Osteoblast (primary cell): Measurements from ENCODE around the gene PCDHA7. TPM values are rescaled to one million over a fixed set of nuclear protein-coding genes. Genes with fewer than 3 reads are reported as not detected.
A peak's percentile ranks its signal among the peaks of the same experiment; 100 is the strongest.

Experiments used
- DNase-seq: peaks from one replicate; pipeline ENCODE4 v3.0.0; 2011; ENCODE audit warnings: low spot score, mixed read lengths; ENCODE audit not compliant: insufficient read length; ENCODE audit errors: missing footprints
- H2AFZ ChIP-seq: 2 replicates; pipeline ENCODE4 v1.6.0; 2011; ENCODE audit warnings: mild to moderate bottlenecking, low read length
- H3K27ac ChIP-seq: 2 replicates; pipeline ENCODE4 v1.5.1; 2011; ENCODE audit warnings: mild to moderate bottlenecking, low read depth, low read length, moderate library complexity
- H3K27me3 ChIP-seq: 2 replicates; pipeline ENCODE4 v1.6.0; 2012; ENCODE audit warnings: mild to moderate bottlenecking, control low read depth, inconsistent platforms, low read length, moderate library complexity; ENCODE audit not compliant: insufficient read depth
- H3K36me3 ChIP-seq: 2 replicates; pipeline ENCODE4 v1.5.1; 2011; ENCODE audit warnings: mild to moderate bottlenecking, low read length, control low read depth, moderate library complexity; ENCODE audit not compliant: insufficient read depth
- H3K4me1 ChIP-seq: 2 replicates; pipeline ENCODE4 v1.5.1; 2011; ENCODE audit warnings: mild to moderate bottlenecking, low read length, control low read depth, moderate library complexity; ENCODE audit not compliant: insufficient read depth
- H3K4me2 ChIP-seq: 2 replicates; pipeline ENCODE4 v1.6.0; 2011; ENCODE audit warnings: mild to moderate bottlenecking, low read length; ENCODE audit not compliant: insufficient read depth
- H3K4me3 ChIP-seq: fragments of 200-600 bp; sonication (generic); 3 replicates; pipeline ENCODE4 v1.5.1; 2012; ENCODE audit warnings: mild to moderate bottlenecking, low read length, inconsistent platforms; ENCODE audit not compliant: insufficient read depth
- H3K79me2 ChIP-seq: 2 replicates; pipeline ENCODE4 v1.6.0; 2012; ENCODE audit warnings: mild to moderate bottlenecking, low read length, control low read depth, inconsistent platforms; ENCODE audit not compliant: insufficient read depth
- H3K9me3 ChIP-seq: 2 replicates; pipeline ENCODE4 v1.5.1; 2011; ENCODE audit warnings: low read depth, low read length, control low read depth
- H4K20me1 ChIP-seq: 2 replicates; pipeline ENCODE4 v1.6.0; 2012; ENCODE audit warnings: mild to moderate bottlenecking, low read length, control low read depth; ENCODE audit not compliant: insufficient read depth
- CTCF ChIP-seq: IDR thresholded peaks from 2 replicates; pipeline ENCODE4 v1.5.1; 2011; ENCODE audit warnings: mild to moderate bottlenecking, low read depth, low read length, moderate library complexity; ENCODE audit errors: extremely low read depth
- total RNA-seq: library from RNA; depleted of rRNA; stranded (reverse); fragments of >200 nt; gene quantifications from 2 replicates; pipeline ENCODE4 v1.2.3, GENCODE V29; 2012

PCDHA7 gene
- total RNA-seq, 1 donor, result 0.72 TPM

DNA sequence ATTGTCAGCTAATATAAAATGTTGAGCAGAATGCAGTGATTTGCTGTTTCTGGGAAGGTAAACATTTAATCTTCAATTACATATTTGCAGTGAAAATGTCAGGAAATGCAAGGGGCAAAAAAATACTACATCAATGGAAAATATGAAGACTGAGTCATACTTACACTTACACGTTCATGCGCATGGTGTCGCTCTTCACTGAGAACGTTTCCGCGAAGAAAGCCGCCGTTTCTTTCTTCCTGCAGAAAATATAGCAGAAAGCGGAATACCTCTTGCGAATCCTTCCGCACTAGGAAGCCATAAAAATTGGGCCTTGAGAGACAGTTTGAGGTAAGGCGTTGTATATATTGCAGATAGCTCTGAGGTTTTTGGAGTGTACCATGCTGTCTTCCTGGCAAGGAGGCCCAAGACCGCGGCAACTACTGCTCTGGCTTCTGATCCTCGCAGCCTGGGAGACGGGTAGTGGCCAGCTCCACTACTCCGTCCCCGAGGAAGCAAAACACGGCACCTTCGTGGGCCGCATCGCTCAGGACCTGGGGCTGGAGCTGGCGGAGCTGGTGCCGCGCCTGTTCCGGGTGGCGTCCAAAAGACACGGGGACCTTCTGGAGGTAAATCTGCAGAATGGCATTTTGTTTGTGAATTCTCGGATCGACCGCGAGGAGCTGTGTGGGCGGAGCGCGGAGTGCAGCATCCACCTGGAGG lies 48.0 kb downstream of the PCDHA7 start, which contains the start of gene PCDHA13:
PCDHA13 (plus strand) TSS at position 236 of the 702 bp plus-strand sequence; CDS start at position 381, 145 bp downstream.
- no peaks in the 10 kb centered on the region for H3K9me3 ChIP-seq
- H3K27me3 ChIP-seq, result no peaks in the 10 kb centered on the region
- H3K4me3 ChIP-seq, result no peak within 1 kb of the TSS
- no peaks in the 10 kb centered on the region for H3K4me1 ChIP-seq
- H3K27ac ChIP-seq, result no peak within 1 kb of the TSS
- no peak within 1 kb of the TSS for H3K4me2 ChIP-seq
- DNase-seq, result peak; percentile 54
- H3K79me2 ChIP-seq, result no peaks in the 10 kb centered on the region
- no peaks in the 10 kb centered on the region for H3K36me3 ChIP-seq
- no peak within 1 kb of the TSS for H2AFZ ChIP-seq
- H4K20me1 ChIP-seq, result no peaks in the 10 kb centered on the region
- peak; percentile 5 for TF ChIP-seq CTCF

GRCh38 chr5:140882591-140882899 lies 48.5 kb downstream of the PCDHA7 start:
- H3K27ac ChIP-seq, result no peak overlapping the region
- H3K4me3 ChIP-seq, result no peak overlapping the region
- DNase-seq, result no peak
- H3K79me2 ChIP-seq, result no peaks in the 10 kb centered on the region
- H3K27me3 ChIP-seq, result no peaks in the 10 kb centered on the region
- no peaks in the 10 kb centered on the region for H3K4me1 ChIP-seq
- no peaks in the 10 kb centered on the region for H3K36me3 ChIP-seq
- H2AFZ ChIP-seq, result no peak overlapping the region
- TF ChIP-seq CTCF, result no peak
- no peaks in the 10 kb centered on the region for H3K9me3 ChIP-seq
- no peak overlapping the region for H3K4me2 ChIP-seq
- H4K20me1 ChIP-seq, result no peaks in the 10 kb centered on the region

GRCh38 chr5:140883373-140883772 lies 49.3 kb downstream of the PCDHA7 start:
- H3K79me2 ChIP-seq, result no peaks in the 10 kb centered on the region

More at GRCh38 chr5:140883373-140883772, 49.3 kb downstream of the PCDHA7 start:
- H3K27me3 ChIP-seq, result no peaks in the 10 kb centered on the region
- no peaks in the 10 kb centered on the region for H3K36me3 ChIP-seq
- no peaks in the 10 kb centered on the region for H3K9me3 ChIP-seq
- H3K4me3 ChIP-seq, result no peak overlapping the region
- peak; percentile 27 for DNase-seq
- no peaks in the 10 kb centered on the region for H3K4me1 ChIP-seq
- no peak overlapping the region for H2AFZ ChIP-seq
- H3K4me2 ChIP-seq, result no peak overlapping the region
- TF ChIP-seq CTCF, result no peak
- no peak overlapping the region for H3K27ac ChIP-seq
- no peaks in the 10 kb centered on the region for H4K20me1 ChIP-seq
